Activated T-cell treated with anti-CD3 and anti-CD28 coated beads, Interleukin-2, amount 50 U/mL, for 1 hour (primary cell): ENCODE results near the gene TMEM170B.
A peak's percentile ranks its signal among the peaks of the same experiment; 100 is the strongest.
"Not testable (repeated sequence)": the region's sequence is repeated elsewhere in the genome, so short reads cannot be mapped to it uniquely, and the experiment has no call there.

Source experiments
- DNase-seq: peaks from one replicate; pipeline ENCODE4 v3.0.0-alpha.2; 2020

Gene TMEM170B

DNA sequence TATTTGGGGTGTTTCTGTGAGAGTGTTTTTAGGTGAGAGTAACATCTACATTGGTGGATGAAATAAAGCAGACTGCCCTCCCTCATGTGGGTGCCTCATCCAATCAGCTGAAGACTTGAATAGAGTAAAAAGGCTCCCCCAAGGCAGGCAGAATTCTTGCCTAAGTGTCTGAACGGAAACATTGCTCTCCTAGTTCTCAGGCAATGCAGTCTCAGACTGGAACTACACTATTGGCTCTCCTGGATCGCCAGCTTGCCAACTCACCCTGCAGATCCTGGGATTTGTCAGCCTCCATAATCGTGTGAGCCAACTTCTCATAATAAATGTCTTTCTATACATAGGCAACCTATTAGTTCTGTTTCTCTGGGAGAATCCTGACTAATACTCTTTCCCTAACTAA lies 5.5 kb upstream of the TMEM170B start:
- no peak for DNase-seq

DNA sequence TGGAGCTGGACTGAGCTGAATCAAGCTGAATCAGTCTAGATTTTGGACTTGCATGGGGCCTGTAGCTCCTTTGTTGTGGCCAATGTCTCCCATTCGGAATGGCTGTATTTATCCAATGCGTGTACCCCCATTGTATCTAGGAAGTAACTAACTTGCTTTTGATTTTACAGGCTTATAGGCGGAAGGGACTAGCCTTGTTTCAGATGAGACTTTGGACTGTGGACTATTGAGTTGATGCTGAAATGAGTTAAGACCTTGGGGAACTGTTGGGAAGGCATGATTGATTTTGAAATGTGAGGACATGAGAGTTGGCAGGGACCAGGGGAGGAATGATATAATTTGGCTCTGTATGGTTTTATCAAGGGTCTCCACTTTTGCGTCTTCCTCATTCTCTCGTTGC lies 3.0 kb upstream of the TMEM170B start:
- no peak for DNase-seq

DNA sequence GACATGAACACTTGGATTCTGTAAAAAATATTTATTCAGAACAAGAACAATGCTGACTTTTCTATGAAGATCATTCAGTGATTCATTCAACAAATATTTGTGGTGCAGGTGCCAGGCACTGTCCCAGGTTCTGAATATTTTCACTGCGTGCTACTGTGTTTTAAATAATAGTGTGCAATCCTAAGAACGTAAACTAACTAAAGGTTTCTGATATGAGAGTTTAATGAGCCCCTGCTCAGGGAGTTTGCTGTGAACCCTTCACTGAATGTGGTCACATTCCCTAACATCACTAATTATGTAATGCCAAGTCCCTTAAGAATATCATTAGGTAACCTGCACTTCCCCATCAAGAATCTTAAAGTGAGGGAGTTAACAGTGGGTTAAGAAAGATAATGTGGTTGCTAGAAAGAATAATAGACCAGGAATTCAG lies 1.7 kb upstream of the TMEM170B start:
- no peak for DNase-seq

DNA sequence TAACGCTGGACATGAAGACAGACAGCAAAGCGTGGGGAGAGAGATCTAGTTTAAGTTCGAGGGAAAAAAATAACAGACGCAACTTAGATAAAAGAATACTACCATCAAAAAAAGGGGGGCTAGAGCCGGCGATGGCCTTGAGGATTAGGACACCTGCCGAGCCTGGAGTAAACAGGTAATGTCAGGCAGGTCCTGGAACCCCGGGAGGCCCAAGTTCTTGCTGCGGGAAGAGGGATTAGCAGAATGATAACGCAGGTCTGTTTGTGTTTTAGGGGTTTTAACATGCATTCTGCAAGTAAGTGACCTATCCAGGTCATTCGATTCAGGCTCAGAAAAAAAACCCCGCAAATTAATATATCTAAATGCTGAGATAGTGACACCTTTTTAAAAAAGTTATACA lies 754 bp upstream of the TMEM170B start:
- DNase-seq: no peak

DNA sequence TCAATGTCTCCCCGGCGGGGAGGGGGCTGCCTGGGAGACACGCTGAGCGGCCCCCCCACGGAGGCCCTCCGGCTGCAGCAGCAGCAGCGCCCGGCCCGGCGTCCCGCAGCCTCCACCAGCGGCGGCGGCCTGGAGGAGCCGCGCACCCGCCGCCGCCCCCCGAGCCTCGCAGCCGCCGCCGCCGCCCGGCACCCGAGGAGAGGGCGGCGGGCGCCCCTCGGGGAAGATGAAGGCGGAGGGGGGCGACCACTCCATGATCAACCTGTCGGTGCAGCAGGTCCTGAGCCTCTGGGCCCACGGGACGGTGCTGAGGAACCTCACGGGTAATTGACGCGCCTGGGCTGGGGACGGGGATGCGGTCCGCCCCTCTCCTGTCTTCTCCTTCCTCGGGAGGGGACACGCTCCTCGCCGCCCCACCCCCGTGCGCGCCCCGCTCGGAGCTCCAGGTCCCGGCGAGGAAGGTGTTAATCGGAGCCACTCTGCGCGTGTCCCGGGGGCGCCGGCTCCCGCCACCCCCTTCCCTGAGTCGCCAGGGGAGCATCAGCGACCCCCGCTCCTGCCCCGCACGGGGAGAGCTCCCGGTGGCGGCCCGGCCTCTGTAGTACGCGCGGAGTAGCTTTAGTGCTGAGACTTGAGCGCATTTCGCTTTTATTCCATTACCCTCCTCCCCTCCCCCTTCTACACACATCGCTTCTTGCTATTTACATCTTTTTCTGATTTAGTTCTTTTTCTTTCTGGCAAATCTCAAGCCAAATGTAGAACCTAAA lies 686 bp downstream of the TMEM170B start:
- DNase-seq: peak; percentile 44

DNA sequence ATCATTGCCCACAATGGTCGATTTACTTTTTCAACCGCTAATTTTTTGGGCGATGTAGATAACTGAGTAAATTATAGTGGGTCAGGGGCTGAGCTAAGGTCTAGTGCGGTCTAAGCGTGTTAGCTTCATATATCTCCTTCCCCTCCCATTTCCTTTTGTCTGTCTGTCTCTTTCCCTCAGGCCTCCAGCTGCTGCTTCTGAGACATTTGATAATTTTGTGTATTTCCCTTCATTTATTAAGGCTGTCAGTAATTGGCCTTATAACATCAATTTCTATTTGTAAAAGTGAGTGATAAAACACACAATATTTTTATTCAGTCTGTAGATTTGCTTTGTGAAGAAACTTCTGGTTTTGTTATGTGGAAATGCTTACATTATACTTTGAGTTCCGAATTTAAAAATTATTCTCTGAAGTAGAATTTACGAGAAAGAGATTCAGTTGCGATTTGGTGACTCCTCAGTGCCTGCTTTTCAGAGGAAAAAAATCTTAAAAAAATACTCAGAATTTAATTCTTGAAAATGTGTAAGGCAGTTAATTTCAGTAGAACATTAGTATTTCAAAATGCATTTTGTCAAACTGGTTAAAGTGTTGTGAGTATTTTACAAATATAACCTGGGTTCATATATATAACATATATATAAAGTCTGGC lies 1.4 kb downstream of the TMEM170B start:
- DNase-seq: no peak

DNA sequence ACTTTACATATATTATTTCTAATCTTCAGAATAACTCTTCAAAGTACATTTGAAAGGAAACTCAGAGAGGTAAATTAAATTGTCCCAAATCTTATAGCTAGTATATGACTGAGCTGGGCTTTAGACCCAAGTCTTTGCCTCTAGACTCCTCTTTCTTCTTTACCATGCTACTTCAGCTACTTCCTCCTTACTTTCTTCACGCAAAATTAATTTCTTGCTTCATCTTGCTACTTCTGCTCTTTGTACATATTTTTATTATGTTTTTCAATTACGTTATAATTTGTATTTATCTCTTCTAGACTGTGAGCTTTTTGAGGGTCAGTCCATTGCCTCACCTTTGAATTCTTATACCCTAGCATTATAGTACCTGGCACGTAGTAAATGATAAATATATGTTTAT lies 5.3 kb downstream of the TMEM170B start:
- DNase-seq: no peak

DNA sequence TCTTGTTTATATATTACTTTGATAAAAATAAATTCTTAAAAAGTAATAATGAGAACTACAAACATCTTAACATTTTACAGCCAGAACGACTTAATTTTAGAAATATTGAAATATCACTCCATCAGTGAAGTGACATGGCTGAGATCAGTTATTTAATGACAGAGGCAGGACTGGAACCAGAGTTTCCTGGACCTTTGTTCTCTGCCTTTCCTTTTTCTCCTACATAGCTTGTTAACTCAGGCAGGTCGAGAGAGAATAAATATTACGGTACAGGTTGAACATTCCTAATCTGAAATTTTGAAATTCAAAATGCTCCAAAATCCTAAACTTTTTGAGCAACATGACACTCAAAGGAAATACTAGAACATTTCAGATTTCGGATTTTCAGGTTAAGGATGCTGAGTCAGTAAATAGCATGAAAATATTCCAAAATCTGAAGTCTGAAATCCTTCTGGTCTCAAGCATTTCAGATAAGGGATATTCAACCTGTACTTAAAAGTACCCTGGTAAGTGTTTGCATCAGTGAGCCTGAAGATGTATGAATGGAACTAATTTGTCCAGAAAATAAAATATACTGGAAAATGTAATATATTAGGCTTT lies 6.5 kb downstream of the TMEM170B start:
- no peak for DNase-seq

DNA sequence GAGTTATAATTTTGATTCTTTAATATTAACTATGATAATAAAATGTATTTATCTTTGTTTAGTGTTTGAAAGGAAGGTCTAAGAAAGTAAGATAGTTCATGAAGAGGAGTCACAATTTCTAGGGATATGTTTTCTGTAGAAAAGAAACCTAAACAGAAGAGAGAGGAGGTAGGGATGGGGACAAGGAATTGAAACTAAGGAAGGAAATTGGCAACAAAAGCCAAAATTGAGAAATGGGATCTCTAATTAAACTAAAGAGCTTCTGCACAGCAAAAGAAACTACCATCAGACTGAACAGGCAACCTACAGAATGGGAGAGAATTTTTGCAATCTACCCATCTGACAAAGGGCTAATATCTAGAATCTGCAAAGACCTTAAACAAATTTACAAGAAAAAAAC lies 10.3 kb downstream of the TMEM170B start:
- not testable (repeated sequence) for DNase-seq

DNA sequence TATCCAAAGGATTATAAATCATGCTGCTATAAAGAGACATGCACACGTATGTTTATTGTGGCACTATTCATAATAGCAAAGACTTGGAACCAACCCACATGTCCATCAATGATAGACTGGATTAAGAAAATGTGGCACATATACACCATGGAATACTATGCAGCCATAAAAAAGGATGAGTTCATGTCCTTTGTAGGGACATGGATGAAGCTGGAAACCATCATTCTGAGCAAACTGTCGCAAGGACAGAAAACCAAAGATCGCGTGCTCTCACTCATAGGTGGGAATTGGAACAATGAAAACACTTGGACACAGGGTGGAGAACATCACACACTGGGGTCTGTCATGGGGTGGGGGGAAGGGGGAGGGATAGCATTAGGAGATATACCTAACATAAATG lies 11.0 kb downstream of the TMEM170B start:
- not testable (repeated sequence) for DNase-seq

DNA sequence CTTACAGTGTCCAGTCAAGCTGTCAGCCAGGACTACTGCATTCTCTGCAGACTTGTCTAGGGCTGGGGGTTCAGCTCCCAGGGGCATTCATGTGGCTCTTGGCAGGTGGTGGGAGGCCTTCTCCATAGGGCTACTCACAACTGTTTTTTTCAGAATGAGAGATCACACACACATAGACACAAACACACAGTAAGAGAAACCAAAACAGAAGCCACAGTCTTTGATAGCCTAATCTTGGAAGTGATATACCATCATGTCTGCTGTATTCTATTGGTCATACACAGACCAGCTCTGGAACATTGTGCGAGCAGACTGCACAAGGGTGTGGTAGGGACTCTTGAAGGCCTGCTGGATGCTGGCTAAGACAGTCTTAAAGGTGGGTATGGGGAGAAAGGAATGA lies 13.5 kb downstream of the TMEM170B start:
- DNase-seq: no peak

DNA sequence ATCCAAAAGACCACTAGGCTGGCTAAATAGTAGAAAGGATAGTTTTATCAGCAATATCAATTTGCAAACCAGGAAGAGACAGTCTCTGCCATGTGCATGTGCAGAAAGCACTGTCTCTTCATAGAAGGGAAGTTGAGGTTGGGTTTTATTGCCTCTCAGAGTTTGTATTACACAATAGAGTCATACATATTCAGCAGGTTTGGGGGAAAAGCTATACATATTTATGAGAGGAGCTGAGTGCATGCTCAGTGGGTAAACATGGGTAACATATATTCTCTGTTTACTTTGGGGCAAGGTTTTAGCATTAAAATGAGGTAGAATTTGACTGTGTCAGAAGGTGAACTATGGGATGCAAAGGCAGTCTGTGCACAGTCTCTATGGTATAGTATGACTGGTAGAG lies 14.9 kb downstream of the TMEM170B start:
- no peak for DNase-seq

DNA sequence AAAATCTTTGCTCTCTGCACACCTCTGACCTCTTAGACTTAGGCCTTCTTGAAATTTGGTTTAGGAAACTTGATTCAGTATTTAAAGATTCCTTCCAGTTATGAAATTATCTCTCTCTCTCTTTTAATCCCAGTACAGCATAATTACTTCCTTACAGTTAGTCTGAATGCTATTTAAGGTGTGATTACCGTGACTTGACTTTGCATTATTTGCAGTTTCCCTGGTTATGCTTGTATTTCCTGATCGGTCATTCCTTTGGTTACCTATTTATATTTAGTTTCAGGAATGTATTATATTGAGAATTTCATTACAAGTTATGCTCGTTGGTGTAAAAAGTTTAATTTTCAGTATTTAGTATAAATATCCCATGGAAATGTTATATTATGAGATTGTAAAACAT lies 16.3 kb downstream of the TMEM170B start:
- DNase-seq: no peak

DNA sequence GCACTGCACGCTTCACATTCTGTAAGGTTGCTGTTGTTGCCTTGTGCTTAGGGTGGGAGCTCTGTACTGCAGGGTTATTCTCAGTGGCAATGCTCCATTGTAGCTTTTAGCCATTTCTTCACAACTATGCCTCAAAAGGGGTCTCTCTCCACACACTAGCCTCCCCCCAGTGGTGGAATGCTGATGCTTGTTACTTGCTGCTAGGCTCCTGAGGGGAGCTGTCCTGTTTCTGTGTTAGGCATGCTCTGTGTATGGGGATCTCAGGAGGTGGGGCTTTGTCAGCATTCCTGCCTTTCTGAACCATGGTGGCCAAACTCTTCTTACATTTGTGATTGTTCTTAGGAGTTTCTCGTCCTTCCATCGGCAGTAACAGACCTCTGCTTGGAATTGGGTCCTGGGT lies 18.8 kb downstream of the TMEM170B start:
- DNase-seq: no peak

DNA sequence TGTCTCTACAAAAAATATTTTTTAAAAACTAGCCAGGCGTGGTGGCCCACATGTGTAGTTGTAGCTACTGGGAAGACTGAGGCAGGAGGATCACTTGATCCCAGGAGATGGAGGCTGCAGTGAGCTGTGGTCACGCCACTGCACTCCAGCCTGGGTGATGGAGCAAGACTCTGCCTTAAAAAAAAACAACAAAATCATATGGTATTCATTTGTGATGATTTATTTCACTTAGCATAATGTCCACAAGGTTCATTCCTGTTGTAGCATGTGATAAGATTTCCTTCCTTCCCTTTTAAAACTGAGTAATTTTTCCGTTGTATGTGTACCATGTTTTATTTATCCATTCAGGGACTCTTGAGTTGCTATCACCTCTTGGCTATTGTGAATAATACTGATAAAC lies 26.2 kb downstream of the TMEM170B start:
- no peak for DNase-seq

DNA sequence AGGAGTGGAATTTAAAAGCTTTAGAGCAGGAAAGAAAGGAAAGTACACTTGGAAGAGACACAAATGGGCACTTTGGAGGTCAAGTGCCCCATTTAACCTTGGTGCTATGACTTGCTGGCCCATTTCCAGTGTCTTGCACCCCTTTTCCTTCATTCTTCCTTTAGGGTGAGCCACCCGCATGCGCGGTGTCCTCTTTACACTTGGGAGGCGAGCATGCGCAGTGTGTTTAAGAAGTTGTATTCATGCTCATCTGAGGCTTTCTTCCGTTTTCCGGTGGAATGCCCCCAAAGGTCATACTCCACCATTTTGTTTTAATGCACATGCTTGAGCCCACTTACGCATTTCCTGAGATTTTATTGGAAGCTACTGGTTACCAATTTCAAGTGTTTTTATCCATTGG lies 29.1 kb downstream of the TMEM170B start:
- DNase-seq: no peak

DNA sequence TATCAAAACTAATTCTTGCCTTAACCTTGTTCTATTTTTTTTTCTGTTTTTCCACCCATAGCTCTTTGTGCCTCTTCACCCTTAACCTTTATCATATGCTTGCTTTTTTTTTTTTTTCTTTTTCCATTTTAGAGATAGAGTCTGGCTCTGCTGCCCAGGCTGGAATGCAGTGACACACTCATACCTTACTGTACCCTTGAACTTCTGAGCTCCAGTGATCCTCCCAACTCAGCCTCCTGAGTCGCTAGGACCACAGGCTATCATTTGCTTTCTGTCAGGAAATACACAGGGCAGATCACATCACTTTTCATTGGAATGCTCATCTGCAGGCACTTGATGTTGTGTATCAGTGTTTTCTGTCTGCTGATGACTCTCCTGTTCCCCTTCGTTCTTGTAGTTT lies 33.5 kb downstream of the TMEM170B start:
- no peak for DNase-seq

DNA sequence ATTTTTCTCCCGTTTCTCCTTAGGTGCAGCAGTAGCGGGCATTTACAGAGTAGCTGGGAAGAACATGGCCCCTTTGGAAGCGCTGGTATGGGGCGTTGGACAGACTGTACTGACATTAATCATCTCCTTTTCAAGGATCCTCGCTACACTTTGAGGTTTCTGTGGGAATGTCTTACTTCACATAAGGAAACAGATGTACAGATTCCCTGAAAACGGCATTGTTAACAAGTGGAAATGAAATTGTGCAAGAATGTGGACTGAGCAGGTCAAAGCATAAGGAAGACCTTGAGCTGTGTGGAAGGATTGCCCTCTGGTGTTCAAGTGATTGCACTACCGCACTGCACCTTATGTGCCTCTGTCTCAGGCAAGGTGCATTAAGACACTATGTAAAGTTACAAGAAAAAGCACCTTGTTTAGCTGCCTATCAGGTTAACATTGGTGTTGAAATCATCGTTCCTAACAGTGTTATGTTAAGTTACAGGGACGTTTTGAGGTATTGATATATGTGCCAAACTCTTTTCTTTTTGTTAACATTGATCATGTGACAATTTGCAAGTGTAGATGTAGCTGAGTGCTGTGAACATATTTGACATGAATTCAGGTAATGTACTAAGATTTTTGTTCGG lies 38.0 kb downstream of the TMEM170B start:
- DNase-seq: peak; percentile 27

DNA sequence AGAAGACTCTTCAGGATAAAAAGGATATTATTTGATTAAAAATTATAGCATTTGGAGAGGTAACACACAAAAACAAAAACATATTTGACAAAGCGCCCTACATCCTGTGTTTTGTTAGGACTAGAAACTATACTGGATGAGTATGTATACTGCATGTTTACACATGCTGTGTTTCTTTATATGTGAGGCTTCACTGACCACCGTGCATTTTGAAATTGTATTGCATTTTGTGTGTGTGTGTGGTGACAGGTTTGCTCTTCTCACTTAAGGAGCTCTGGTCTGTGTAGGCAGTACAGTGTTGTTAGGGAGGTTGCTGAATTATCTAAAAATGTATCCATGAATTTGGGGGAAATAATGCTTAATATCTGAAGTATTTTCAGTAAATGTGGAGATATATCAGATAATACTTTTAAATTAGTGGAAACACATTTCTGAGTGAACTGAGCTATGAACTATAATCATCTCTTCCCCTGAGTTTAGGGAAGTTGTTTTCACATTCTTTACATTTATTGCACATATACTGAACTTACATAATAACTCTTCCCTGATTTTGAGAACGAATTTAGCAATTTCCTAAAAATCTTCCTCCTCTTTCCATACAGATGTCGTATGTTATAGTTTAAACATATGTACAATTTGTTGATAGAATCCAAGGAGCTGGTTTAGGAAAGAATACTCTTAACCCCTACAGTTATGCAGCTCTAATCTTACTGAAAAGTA lies 43.3 kb downstream of the TMEM170B start:
- DNase-seq: no peak

DNA sequence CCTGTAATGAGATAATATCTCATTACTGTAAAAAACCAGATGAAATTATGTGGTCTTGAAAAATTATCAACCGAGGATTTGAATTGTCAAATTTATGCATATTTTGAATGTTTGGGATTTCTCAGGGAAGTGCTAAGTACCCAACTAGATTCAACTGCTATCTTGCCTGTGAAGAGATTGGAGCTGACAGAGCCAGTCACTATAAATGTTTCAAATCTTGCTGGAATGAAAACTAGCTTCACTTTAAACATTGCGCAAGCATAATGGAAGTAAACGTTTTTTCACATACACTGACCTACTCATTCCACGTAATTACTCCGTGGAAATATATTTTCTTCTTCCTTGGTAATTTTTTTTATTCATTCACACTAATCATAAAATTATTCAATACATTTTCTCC lies 46.7 kb downstream of the TMEM170B start:
- no peak for DNase-seq

DNA sequence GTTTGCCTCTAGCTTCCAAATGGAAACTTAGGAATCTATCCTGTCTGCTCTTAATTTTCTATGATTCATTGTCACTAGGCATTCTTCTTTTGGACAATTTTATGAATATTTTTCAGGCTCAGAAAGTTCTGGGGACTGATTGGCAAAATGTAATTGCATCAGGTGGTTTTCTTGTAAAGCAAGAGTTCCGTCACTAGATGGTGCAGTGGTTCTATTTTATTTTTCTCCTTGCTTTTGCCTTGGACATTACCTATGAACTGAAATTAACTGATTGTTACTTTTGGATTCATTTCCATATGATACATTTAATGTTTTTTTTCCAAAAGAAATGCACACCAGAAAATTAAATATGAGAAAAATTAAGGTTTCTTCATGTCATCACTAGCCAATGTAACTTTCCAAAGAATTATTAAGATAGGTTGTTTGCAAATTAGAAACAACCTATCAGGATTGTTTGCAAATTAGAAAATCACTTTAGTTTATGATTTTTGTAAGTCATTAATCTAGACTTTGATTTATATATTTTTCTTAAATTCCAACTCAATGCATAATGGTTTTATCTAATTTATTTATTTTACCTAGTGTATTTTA lies 48.0 kb downstream of the TMEM170B start:
- no peak for DNase-seq

DNA sequence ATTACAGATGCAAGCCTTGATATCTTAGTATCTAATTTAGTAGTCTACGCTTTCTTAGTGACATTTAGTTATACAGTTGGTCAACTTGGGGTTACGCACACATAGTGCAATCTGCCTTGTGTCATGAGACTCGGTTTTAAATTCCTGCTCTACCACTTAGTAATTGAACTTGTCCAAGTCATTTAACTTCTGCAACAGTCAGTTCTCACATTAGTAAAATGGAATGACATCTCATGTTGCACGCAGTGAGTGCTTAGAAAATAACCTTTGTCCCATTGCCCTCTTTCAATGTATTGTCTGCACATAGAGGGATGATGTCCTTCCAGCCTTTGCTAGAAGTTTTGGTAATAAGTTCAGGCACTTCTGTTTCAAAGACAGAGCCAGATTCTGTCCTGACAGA lies 48.6 kb downstream of the TMEM170B start:
- DNase-seq: no peak

DNA sequence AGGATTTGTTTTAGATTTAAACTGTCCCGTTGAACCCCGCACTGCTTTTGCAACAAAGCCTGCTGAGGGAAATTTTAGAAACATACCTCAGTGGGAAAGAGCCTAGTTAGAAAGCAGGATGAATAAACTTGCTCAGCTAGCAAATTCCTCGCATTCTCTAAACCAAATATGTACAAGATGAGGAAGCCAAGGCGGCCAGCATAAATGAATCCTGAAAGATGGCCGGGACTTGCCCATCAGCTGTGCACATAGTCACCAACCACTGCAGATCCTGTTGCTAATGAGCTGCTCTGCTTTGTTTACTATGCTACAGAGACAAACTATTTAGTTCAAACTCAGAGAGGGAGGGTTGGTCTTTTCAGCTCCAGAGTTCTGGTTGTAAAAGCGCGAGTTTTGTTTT lies 49.0 kb downstream of the TMEM170B start:
- DNase-seq: no peak
